T-helper 1 cell treated with Interleukin-12 subunit alpha and Interleukin-12 subunit beta and Interleukin-4 antibody, amounts not matched to agents 30 μg/mL and 1 μg/mL, for 36 hours (primary cell): Measurements from ENCODE around the gene MAN1C1.
A peak's percentile ranks its signal among the peaks of the same experiment; 100 is the strongest.
"Not testable (repeated sequence)": the region's sequence is repeated elsewhere in the genome, so short reads cannot be mapped to it uniquely, and the experiment has no call there.

Experiments used
- H3K27ac Mint-ChIP-seq: one replicate; pipeline ENCODE4 v1.8.0; 2021; ENCODE audit warnings: mild to moderate bottlenecking, mixed read lengths
- H3K27me3 Mint-ChIP-seq: one replicate; pipeline ENCODE4 v1.8.0; 2021; ENCODE audit warnings: low read depth, mixed read lengths
- H3K36me3 Mint-ChIP-seq: one replicate; pipeline ENCODE4 v1.8.0; 2021; ENCODE audit warnings: low read depth, mixed read lengths
- H3K4me1 Mint-ChIP-seq: one replicate; pipeline ENCODE4 v1.8.0; 2021; ENCODE audit warnings: low read depth, mixed read lengths
- H3K4me3 Mint-ChIP-seq: one replicate; pipeline ENCODE4 v1.8.0; 2021; ENCODE audit warnings: mild to moderate bottlenecking, moderate library complexity, mixed read lengths
- H3K9me3 Mint-ChIP-seq: one replicate; pipeline ENCODE4 v1.8.0; 2021; ENCODE audit warnings: mixed read lengths

Gene MAN1C1

GRCh38 chr1:25626018-25626417 lies 9.4 kb downstream of the MAN1C1 start:
- H3K4me3 Mint-ChIP-seq: no peak overlapping the region
- H3K27ac Mint-ChIP-seq: no peak overlapping the region
- H3K36me3 Mint-ChIP-seq: peaks cover 20% of the 10 kb centered on the region
- peaks cover 15% of the 10 kb centered on the region for H3K9me3 Mint-ChIP-seq
- H3K4me1 Mint-ChIP-seq: peaks cover 42% of the 10 kb centered on the region
- peaks cover 86% of the 10 kb centered on the region for H3K27me3 Mint-ChIP-seq

DNA sequence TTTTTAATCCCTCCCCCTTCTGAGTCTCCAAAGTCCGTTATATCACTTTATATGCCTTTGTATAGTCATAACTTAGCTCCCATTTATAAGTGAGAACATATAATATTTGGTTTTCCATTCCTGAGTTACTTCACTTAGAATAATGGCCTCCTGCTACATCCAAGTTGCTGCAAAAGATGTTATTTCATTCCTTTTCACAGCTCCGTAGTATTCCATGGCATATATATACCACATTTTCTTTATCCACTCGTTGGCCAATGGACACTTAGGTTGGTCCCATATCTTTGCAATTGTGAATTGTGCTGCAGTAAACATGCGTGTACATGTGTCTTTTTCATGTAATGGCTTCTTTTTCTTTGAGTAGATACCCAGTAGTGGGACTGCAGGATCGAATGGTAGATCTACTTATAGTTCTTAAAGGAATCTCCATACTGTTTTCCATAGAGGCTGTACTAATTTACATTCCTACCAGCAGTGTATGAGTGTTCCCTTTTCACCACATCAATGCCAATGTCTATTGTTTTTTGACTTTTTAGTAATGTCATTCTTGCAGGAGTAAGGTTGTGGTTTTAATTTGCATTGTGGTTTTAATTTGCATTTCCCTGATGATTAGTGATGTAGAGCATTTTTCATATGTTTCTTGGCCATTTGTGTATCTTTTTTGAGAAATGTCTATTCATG lies 12.3 kb downstream of the MAN1C1 start:
- peaks cover 82% of the 10 kb centered on the region for H3K27me3 Mint-ChIP-seq
- H3K4me1 Mint-ChIP-seq: peaks cover 32% of the 10 kb centered on the region
- peaks cover 29% of the 10 kb centered on the region for H3K36me3 Mint-ChIP-seq
- peaks cover 15% of the 10 kb centered on the region for H3K9me3 Mint-ChIP-seq
- H3K4me3 Mint-ChIP-seq: no peak overlapping the region
- H3K27ac Mint-ChIP-seq: no peak overlapping the region

DNA sequence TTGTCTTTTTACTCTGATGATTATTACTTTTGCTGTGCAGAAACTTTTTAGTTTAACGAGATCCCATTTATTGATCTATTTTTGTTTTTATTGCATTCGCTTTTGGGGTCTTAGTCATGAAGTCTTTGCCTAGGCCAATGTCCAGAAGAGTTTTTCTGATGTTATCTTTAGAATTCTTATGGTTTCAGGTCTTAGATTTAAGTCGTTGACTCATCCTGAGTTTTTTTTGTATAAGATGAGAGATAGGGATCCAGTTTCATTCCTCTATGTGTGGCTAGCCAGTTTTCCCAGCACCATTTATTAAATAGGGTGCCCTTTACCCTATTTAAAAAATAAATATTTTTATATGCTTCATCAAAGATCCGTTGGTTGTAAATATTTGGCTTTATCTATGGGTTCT lies 13.2 kb downstream of the MAN1C1 start:
- Mint-ChIP-seq H3K27ac (no peak overlapping the region), H3K27me3 (peaks cover 78% of the 10 kb centered on the region), H3K4me3 (no peak overlapping the region), H3K36me3 (peaks cover 32% of the 10 kb centered on the region), H3K9me3 (peaks cover 19% of the 10 kb centered on the region), H3K4me1 (peaks cover 26% of the 10 kb centered on the region)

GRCh38 chr1:25631750-25632485 lies 15.3 kb downstream of the MAN1C1 start:
- peak overlapping the region; percentile 72 for H3K27ac Mint-ChIP-seq
- H3K36me3 Mint-ChIP-seq: peaks cover 36% of the 10 kb centered on the region
- H3K27me3 Mint-ChIP-seq: peaks cover 58% of the 10 kb centered on the region
- H3K9me3 Mint-ChIP-seq: peaks cover 18% of the 10 kb centered on the region
- peak overlapping the region; percentile 64 for H3K4me3 Mint-ChIP-seq
- H3K4me1 Mint-ChIP-seq: peaks cover 26% of the 10 kb centered on the region

DNA sequence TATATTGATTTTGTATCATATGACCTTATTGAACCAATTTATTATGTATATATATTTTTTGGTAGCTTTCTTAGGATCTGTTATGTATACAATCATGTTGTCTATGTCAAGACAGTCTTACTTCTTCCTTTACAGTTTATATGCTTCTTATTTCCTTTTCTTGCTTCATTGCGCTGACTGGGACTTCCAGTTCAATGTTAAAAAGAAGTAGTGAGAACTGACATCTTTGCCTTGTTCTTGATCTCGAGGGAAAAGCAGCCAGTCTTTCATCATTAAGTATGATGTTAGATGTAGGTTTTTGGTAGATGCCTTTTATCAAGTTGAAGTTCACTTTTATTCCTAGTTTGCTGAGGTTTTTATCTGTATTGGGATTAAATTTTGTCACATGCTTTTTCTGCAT lies 17.5 kb downstream of the MAN1C1 start:
- peaks cover 60% of the 10 kb centered on the region for H3K27me3 Mint-ChIP-seq
- H3K9me3 Mint-ChIP-seq: peaks cover 33% of the 10 kb centered on the region
- peaks cover 39% of the 10 kb centered on the region for H3K36me3 Mint-ChIP-seq
- H3K4me3 Mint-ChIP-seq: no peak overlapping the region
- peaks cover 23% of the 10 kb centered on the region for H3K4me1 Mint-ChIP-seq
- H3K27ac Mint-ChIP-seq: no peak overlapping the region

DNA sequence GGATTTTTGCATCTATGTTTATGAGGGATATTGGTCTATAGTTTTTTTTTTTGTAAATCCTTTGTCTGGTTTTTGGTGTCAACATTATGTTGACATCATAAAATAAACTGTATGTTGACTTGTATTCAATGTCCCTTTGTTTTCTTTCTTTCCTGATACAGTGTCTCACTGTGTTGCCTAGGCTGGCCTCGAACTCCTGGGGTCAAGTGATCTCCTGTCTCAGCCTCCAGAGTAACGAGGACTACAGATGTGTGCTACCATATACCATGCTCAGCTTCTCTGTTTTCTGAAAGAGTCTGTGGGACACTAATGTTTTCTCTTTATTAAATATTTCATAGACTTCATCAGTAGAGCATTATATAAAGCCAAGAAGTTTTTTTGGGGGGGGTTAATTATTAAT lies 18.3 kb downstream of the MAN1C1 start:
- H3K27me3 Mint-ChIP-seq: peaks cover 61% of the 10 kb centered on the region
- H3K9me3 Mint-ChIP-seq: peaks cover 41% of the 10 kb centered on the region
- no peak overlapping the region for H3K27ac Mint-ChIP-seq
- peaks cover 40% of the 10 kb centered on the region for H3K36me3 Mint-ChIP-seq
- peaks cover 20% of the 10 kb centered on the region for H3K4me1 Mint-ChIP-seq
- H3K4me3 Mint-ChIP-seq: no peak overlapping the region

- peaks cover 23% of the 10 kb centered on the region for H3K4me1 Mint-ChIP-seq
These were observed 19.6 kb downstream of the MAN1C1 start for GRCh38 chr1:25636141-25636540.

DNA sequence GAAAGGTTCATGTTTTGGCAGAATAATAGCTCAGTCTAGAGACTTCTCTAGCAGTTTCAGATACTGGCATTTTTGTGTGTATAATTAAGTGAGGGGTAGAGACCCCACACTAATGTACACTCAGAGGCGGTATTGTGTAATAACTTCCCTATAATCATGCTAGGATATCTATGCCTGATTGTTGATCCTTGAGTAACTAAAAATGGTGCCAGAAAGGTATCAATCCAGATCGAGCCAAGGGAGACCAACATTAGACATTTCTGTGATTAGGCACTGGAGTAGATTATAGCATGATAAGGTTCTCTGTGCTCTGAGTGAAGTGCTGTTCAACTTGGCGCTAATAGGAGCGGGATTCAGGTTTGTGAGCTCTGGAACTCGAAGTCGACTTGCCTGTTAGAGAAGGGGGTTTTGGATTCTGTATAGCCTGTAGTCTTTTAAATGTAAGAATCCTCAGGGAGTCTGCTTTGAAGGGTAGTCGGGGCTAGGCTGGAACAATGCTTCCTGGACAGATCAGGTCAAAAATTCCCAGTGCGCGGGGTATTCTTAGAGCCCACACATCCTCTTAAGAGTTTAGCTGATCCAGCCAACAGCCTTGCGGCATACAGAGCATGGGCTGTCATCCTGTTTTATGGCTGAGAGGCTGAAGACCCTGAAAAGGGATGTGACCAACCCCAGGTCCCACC lies 24.2 kb downstream of the MAN1C1 start:
- Mint-ChIP-seq H3K4me3 (no peak overlapping the region), H3K4me1 (peaks cover 30% of the 10 kb centered on the region), H3K27ac (no peak overlapping the region), H3K27me3 (peaks cover 73% of the 10 kb centered on the region), H3K36me3 (peaks cover 33% of the 10 kb centered on the region), H3K9me3 (peaks cover 31% of the 10 kb centered on the region)

More at GRCh38 chr1:25636141-25636540, 19.6 kb downstream of the MAN1C1 start:
- H3K4me3 Mint-ChIP-seq, H3K27ac Mint-ChIP-seq: not testable (repeated sequence)
- peaks cover 44% of the 10 kb centered on the region for H3K36me3 Mint-ChIP-seq
- H3K27me3 Mint-ChIP-seq: peaks cover 62% of the 10 kb centered on the region
- peaks cover 41% of the 10 kb centered on the region for H3K9me3 Mint-ChIP-seq

- Mint-ChIP-seq H3K36me3 (peaks cover 28% of the 10 kb centered on the region), H3K4me1 (peaks cover 30% of the 10 kb centered on the region), H3K9me3 (peaks cover 27% of the 10 kb centered on the region), H3K27me3 (peaks cover 78% of the 10 kb centered on the region), H3K4me3 (no peak overlapping the region), H3K27ac (no peak overlapping the region)
These were observed 24.7 kb downstream of the MAN1C1 start for GRCh38 chr1:25641329-25641725.

DNA sequence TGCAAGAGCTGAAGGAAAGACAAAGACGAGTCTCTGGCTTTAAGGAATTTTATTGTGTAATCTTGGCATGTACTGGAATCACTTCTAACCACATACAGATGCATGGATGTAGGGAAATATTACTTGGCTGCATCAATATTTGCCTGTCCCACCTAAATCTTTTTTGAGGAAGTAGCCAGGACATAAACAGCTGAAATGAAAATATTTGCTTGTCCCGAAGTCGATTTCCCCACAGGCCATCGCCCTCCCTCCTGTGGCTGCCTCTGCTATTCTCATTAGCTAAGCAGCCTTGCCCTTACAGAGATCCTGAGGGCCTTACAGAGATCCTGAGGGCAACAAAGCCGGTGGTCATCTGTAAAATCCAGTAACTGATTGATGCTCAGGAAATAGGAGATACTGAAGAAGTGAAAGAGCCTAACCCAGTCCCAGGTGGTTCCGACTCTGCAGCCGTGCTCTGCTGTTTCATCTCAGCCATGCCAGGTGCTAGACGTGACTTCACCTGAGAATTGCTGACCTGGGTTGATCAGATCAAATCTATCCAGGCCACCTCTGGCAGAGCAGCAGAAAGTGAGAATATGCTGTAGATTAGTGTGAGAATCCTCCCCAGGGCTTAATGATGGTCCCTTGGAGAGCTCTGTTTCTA lies 25.5 kb downstream of the MAN1C1 start:
- Mint-ChIP-seq H3K4me1 (peaks cover 30% of the 10 kb centered on the region), H3K9me3 (peaks cover 27% of the 10 kb centered on the region), H3K36me3 (peaks cover 26% of the 10 kb centered on the region), H3K27ac (peak overlapping the region; percentile 27), H3K4me3 (peak overlapping the region; percentile 5), H3K27me3 (peaks cover 85% of the 10 kb centered on the region)

- H3K27ac Mint-ChIP-seq: peak overlapping the region; percentile 76
- H3K4me3 Mint-ChIP-seq: peak overlapping the region; percentile 63
- peaks cover 22% of the 10 kb centered on the region for H3K36me3 Mint-ChIP-seq
- peaks cover 22% of the 10 kb centered on the region for H3K9me3 Mint-ChIP-seq
- peaks cover 30% of the 10 kb centered on the region for H3K4me1 Mint-ChIP-seq
- H3K27me3 Mint-ChIP-seq: peaks cover 88% of the 10 kb centered on the region
These were observed 26.1 kb downstream of the MAN1C1 start for GRCh38 chr1:25642574-25643108.

DNA sequence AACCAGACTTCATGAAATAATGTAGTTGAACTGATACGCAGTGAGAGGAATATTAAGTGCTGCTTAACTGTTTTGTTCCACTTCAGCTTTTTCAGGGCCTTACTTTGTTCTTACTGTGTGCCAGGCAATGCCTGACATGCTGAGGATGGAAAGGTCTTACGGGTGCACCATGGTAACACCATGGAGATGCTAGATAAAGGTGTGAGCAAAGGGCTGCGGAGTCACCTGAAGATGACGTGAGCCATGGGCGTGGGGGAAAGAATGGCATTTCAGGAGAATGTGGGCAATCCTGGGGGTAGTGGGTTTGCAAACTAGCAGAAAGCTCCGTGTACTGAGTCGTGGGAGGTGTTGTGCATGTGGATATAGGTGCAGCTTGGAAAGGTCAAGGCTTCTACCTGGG lies 27.3 kb downstream of the MAN1C1 start:
- peaks cover 91% of the 10 kb centered on the region for H3K27me3 Mint-ChIP-seq
- peaks cover 10% of the 10 kb centered on the region for H3K9me3 Mint-ChIP-seq
- no peak overlapping the region for H3K27ac Mint-ChIP-seq
- peaks cover 34% of the 10 kb centered on the region for H3K4me1 Mint-ChIP-seq
- peaks cover 15% of the 10 kb centered on the region for H3K36me3 Mint-ChIP-seq
- H3K4me3 Mint-ChIP-seq: peak overlapping the region; percentile 16

DNA sequence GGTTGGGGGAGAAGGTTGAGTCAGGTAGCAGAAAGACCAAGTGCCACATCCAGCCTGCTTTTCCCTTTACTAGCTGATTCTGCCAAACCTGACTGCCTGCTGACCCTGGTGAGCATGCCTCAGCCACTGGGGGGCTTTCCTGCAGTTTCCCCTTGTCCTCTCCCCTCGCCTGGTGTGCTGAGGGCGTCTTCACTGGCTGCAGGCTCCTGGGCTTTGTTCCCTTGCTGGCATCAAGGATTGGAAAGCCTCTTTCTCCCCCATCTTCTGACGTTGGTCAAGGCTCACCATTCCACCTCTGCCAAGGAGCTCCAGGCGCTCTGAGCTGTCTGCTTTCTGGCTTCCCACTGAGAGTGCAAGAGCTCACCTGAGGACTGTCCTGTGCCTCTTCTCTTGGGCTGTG lies 28.4 kb downstream of the MAN1C1 start:
- Mint-ChIP-seq H3K27me3 (peaks cover 84% of the 10 kb centered on the region), H3K27ac (no peak overlapping the region), H3K4me3 (no peak overlapping the region), H3K4me1 (peaks cover 34% of the 10 kb centered on the region), H3K9me3 (no peaks in the 10 kb centered on the region), H3K36me3 (peaks cover 9% of the 10 kb centered on the region)
